SK-N-SH treated with all-trans-retinoic acid at 6 μM for 48 hours (cell line): Measurements from ENCODE around the gene RGS13.

ENCODE experiments used
- ATAC-seq: fragments of 200-7000 bp; cut with Tn5 transposase; 3 replicates; pipeline ENCODE4 v1.9.1; 2020; ENCODE audit warnings: mild to moderate bottlenecking, moderate library complexity
- ARNTL ChIP-seq: fragments of 450-650 bp; formaldehyde crosslinking; IDR thresholded peaks from 2 replicates; pipeline ENCODE4 v1.5.0; 2020; ENCODE audit warnings: low read depth, mild to moderate bottlenecking, moderate library complexity, borderline replicate concordance
- BACH2 ChIP-seq: fragments of 250-450 bp; sonication (Bioruptor Pico); IDR thresholded peaks from 2 replicates; pipeline ENCODE4 v1.9.0; 2021; ENCODE audit warnings: mild to moderate bottlenecking, borderline replicate concordance
- CREB5 ChIP-seq: fragments of 250-450 bp; sonication (Bioruptor Pico); IDR thresholded peaks from 2 replicates; pipeline ENCODE4 v1.5.1; 2020; ENCODE audit warnings: low read depth, mild to moderate bottlenecking, moderate library complexity
- CSDC2 ChIP-seq: fragments of 250-450 bp; sonication (Bioruptor Pico); IDR thresholded peaks from 2 replicates; pipeline ENCODE4 v1.5.0; 2020; ENCODE audit warnings: mild to moderate bottlenecking, moderate library complexity
- CSRNP3 ChIP-seq: fragments of 250-450 bp; sonication (Bioruptor Pico); IDR thresholded peaks from 2 replicates; pipeline ENCODE4 v1.5.1; 2021; ENCODE audit warnings: mild to moderate bottlenecking, moderate library complexity
- ESRRG ChIP-seq: fragments of 250-450 bp; sonication (Bioruptor Pico); IDR thresholded peaks from 2 replicates; pipeline ENCODE4 v1.6.1; 2021; ENCODE audit warnings: mild to moderate bottlenecking
- GLIS3 ChIP-seq: fragments of 250-450 bp; sonication (Bioruptor Pico); IDR thresholded peaks from 2 replicates; pipeline ENCODE4 v1.5.0; 2020; ENCODE audit warnings: mild to moderate bottlenecking, moderate library complexity
- ISL1 ChIP-seq: fragments of 250-450 bp; sonication (Bioruptor Pico); IDR thresholded peaks from 2 replicates; pipeline ENCODE4 v2.1.2; 2022; ENCODE audit warnings: mild to moderate bottlenecking, moderate library complexity
- OSR1 ChIP-seq: fragments of 250-450 bp; sonication (Bioruptor Pico); IDR thresholded peaks from 2 replicates; pipeline ENCODE4 v1.8.0; 2022; ENCODE audit warnings: moderate library complexity, mild to moderate bottlenecking, inconsistent platforms
- PATZ1 ChIP-seq: fragments of 250-450 bp; sonication (Bioruptor Pico); IDR thresholded peaks from 2 replicates; pipeline ENCODE4 v1.8.0; 2020; ENCODE audit warnings: mild to moderate bottlenecking, moderate library complexity, borderline replicate concordance
- POU6F1 ChIP-seq: fragments of 250-450 bp; sonication (Bioruptor Pico); IDR thresholded peaks from 2 replicates; pipeline ENCODE4 v1.8.0; 2021; ENCODE audit warnings: low read depth, mild to moderate bottlenecking, moderate library complexity, borderline replicate concordance
- PPARA ChIP-seq: fragments of 250-450 bp; sonication (Bioruptor Pico); IDR thresholded peaks from 2 replicates; pipeline ENCODE4 v1.5.0; 2020; ENCODE audit warnings: mild to moderate bottlenecking, borderline replicate concordance
- RARB ChIP-seq: fragments of 250-450 bp; sonication (Bioruptor Pico); IDR thresholded peaks from 2 replicates; pipeline ENCODE4 v1.8.0; 2021; ENCODE audit warnings: mild to moderate bottlenecking, moderate library complexity
- SNAI2 ChIP-seq: fragments of 250-450 bp; sonication (Bioruptor Pico); IDR thresholded peaks from 2 replicates; pipeline ENCODE4 v1.5.0; 2020; ENCODE audit warnings: mild to moderate bottlenecking, moderate library complexity
- TCF4 ChIP-seq: fragments of 250-450 bp; sonication (Bioruptor Pico); IDR thresholded peaks from 2 replicates; pipeline ENCODE4 v1.8.0; 2021; ENCODE audit warnings: mild to moderate bottlenecking, moderate library complexity, borderline replicate concordance
- TOX ChIP-seq: fragments of 250-450 bp; sonication (Bioruptor Pico); IDR thresholded peaks from 2 replicates; pipeline ENCODE4 v1.8.0; 2021; ENCODE audit warnings: mild to moderate bottlenecking, moderate library complexity, borderline replicate concordance
- TSHZ2 ChIP-seq: fragments of 250-450 bp; sonication (Bioruptor Pico); IDR thresholded peaks from 2 replicates; pipeline ENCODE4 v1.5.0; 2020; ENCODE audit warnings: mild to moderate bottlenecking, moderate library complexity
- ZC3H10 ChIP-seq: fragments of 250-450 bp; sonication (Bioruptor Pico); IDR thresholded peaks from 2 replicates; pipeline ENCODE4 v1.5.1; 2021; ENCODE audit warnings: mild to moderate bottlenecking, moderate library complexity
- ZFP3 ChIP-seq: fragments of 250-450 bp; sonication (Bioruptor Pico); IDR thresholded peaks from 2 replicates; pipeline ENCODE4 v1.5.0; 2020; ENCODE audit warnings: mild to moderate bottlenecking, moderate library complexity
- ZFP30 ChIP-seq: fragments of 450-650 bp; formaldehyde crosslinking; IDR thresholded peaks from 2 replicates; pipeline ENCODE4 v1.5.0; 2022; ENCODE audit warnings: mild to moderate bottlenecking, moderate library complexity
- ZNF565 ChIP-seq: fragments of 450-650 bp; formaldehyde crosslinking; conservative IDR thresholded peaks from 2 replicates; pipeline ENCODE4 v1.5.0; 2020; ENCODE audit warnings: low read depth, mild to moderate bottlenecking, moderate library complexity
- ZNF70 ChIP-seq: fragments of 450-650 bp; formaldehyde crosslinking; IDR thresholded peaks from 2 replicates; pipeline ENCODE4 v1.5.0; 2020; ENCODE audit warnings: mild to moderate bottlenecking, moderate library complexity
- ZNF8 ChIP-seq: fragments of 450-650 bp; formaldehyde crosslinking; IDR thresholded peaks from 2 replicates; pipeline ENCODE4 v1.5.0; 2020; ENCODE audit warnings: mild to moderate bottlenecking, moderate library complexity

Gene RGS13

GRCh38 chr1:192689459-192689858 is 53.5 kb downstream of the RGS13 start:
- ATAC-seq: no peak
- TF ChIP-seq ZC3H10 (CRISPR knock-in tag) (no peak), ZNF8 (CRISPR knock-in tag) (no peak), SNAI2 (CRISPR knock-in tag) (no peak), ZNF565 (CRISPR knock-in tag) (no peak), CSDC2 (CRISPR knock-in tag) (no peak), TOX (CRISPR knock-in tag) (no peak), CREB5 (no peak), ARNTL (CRISPR knock-in tag) (no peak), RARB (CRISPR knock-in tag) (no peak), GLIS3 (CRISPR knock-in tag) (no peak), ZFP3 (CRISPR knock-in tag) (no peak), TCF4 (CRISPR knock-in tag) (no peak), CSRNP3 (CRISPR knock-in tag) (no peak), PPARA (CRISPR knock-in tag) (no peak), BACH2 (CRISPR knock-in tag) (no peak), ISL1 (CRISPR knock-in tag) (no peak), OSR1 (no peak), POU6F1 (CRISPR knock-in tag) (no peak), ZNF70 (no peak), ESRRG (CRISPR knock-in tag) (no peak)

- no peak for ATAC-seq
- no peak for TF ChIP-seq ISL1 (CRISPR knock-in tag)
- no peak for TF ChIP-seq TOX (CRISPR knock-in tag)
Observed at GRCh38 chr1:192691041-192691440, 55.1 kb downstream of the RGS13 start.

GRCh38 chr1:192696082-192696481 is 60.1 kb downstream of the RGS13 start:
- no peak for ATAC-seq
- TF ChIP-seq ESRRG (CRISPR knock-in tag) (no peak), TOX (CRISPR knock-in tag) (no peak), PPARA (CRISPR knock-in tag) (no peak), ZFP30 (CRISPR knock-in tag) (no peak), RARB (CRISPR knock-in tag) (no peak), PATZ1 (CRISPR knock-in tag) (no peak), CSDC2 (CRISPR knock-in tag) (no peak), TSHZ2 (CRISPR knock-in tag) (no peak), ARNTL (CRISPR knock-in tag) (no peak), ZC3H10 (CRISPR knock-in tag) (no peak), CREB5 (no peak), ZNF8 (CRISPR knock-in tag) (no peak), POU6F1 (CRISPR knock-in tag) (no peak)
